AG08396 (cell line): ENCODE measurements around the gene MAP3K12.

Experiments
- DNase-seq: peaks from one replicate; pipeline ENCODE4 v3.0.0; 2012; ENCODE audit warnings: low spot score, mixed read lengths

The MAP3K12 gene

DNA sequence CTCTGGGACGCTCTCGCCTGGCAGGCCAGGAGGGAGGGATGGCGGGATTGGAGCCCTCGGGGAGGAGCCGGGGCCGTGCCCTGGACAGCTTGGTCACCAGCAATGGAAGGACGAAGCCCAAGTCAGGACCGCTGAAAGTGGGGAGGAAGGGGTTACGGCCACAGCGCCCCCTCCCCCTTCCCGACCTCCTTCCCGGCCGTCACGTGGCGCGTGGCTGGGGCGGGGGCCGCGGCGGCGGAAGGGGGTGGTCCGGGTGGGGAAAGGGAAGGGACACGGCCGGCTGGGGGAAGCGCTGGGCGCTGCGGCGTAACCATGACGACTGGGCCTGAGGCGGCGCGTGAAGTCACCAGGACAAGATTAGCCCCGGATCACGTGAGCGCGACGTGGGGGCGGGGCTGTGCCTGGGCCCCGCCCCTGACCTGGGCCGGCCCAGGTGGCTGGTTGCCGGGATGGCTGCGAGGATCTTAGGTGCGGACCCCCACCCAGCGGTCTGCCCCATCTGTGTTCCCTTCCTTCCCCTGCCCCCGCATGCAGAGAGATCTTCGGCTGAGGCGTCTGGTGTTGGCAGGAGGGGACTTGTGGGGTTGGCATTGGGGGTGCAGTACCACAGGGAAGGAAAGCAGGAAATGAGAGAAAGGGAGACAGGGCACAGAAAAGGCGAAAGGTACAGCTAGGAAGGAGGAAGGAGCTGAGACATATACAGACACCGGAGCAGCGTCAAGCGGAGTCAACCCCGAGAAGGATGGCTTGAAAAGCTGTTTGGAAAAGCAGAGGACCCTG, 6.2 kb downstream of the MAP3K12 start:
- DNase-seq: peak; percentile 91

DNA sequence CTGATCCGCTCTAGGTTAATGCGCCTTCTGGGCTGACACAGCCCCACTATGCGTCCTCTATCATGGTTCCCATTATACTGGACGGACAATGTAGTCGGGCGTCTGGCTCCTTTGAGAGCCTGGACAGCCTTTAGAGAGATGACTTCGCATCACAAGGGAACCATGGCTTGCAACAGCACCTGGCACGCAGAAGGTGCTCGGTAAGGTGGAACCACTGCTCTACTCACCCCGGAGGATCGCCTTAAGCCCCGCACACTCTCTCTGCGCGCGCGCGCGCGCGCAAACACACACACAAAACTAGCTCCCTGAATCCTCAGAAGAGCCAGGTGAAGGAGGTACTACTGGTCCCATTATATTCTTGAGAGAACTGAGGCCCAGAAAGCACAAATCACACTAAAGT, 7.1 kb downstream of the MAP3K12 start:
- no peak for DNase-seq

DNA sequence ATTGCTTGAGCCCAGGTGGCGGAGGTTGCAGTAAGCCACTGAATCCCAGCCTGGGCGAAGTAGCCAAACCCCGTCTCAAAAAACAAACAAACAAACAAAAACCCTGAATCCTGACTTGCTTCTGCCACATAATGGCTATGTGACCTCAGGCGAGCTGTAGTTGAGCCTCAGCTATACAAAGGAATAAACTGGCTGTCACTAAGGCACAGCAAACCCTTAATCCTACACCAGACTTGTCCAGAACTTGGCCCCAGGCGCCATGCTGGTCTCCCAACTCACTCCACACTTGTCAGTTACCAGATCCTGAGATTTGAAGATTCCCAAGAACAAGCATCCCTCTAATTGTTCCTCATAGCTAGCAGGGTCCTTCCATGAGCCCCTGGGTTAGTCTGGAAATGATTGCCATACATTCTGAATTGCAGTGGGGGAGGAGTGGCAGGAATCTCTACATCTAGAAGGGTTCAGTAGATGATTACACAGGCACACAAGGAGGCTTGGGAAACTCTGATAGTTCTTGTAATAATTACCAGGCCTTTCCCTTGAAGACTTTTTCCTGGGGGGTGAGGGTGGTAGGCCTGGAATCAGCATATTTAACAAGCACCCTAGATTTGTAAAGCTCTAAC, 9.9 kb downstream of the MAP3K12 start:
- no peak for DNase-seq

DNA sequence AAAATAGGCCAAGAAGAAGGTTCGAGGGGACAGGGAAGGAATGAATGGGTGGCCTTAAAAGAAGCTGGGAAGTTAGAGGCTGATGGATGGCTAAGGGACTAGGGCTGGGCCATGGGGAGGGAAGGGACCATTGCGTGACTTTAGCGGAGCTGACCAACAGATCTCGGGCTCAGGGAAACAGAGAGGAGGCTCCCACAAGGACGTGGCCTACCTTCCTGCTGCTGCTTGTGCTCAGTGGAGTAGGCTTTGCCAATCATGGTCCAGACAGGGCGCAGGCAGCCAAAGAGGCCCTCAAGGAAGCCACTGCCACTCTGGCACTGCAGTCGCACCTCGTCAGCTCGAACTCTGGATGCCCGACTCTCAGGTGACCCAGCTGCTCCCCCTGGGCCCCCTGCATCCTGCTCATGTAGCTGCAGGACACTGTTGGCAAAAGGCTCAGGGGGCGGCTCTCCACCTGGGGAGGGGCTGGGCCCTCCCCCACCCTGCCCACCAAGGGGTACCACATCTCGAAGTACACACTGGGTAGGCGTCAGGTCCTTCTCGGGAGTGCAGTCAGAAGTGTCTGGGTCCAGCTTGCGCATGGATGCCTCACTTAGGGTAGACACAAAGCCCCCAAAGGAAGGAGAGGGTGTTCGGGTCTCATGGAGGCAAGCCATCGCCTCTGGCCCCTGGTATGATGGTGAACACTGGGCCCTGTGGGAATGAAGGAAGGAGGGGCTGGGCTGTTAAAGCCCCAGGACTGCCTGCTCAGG, 12.3 kb downstream of the MAP3K12 start:
- no peak for DNase-seq

DNA sequence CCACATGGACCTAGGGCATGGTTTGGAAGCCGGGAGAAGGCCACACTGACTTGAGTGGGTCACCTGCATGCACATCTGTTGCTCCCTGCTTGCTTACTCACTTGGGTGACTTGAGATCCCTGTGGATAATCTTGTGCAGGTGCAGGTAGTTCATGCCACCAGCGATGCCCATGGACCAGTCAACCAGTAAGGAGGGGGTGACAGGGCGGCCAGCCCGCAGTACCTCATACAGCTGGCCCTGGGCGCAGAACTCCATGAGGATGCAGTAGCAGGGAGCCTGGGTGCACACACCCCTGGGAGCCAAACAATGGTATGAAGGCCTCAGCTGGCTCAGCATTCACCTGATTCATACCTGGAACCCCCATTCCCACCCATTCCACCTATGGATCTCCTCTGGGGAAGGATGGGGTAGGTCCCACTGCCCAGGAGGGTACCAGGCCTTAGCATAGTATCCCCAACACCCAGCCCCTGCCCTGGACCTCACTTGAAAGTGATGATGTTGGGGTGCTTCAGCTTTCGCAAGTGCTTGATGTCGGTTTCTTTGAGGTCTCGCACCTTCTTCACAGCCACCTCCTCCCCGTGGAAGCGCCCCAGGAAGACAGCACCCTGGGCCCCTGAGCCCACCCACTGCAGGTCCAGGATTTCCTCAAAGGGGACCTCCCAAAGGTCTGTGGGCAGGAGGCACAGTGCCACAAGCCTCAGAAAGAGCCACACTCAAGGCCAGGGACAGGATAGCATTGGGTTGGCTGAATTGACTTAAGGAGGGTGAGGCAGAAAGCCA, 13.1 kb downstream of the MAP3K12 start:
- DNase-seq: no peak

DNA sequence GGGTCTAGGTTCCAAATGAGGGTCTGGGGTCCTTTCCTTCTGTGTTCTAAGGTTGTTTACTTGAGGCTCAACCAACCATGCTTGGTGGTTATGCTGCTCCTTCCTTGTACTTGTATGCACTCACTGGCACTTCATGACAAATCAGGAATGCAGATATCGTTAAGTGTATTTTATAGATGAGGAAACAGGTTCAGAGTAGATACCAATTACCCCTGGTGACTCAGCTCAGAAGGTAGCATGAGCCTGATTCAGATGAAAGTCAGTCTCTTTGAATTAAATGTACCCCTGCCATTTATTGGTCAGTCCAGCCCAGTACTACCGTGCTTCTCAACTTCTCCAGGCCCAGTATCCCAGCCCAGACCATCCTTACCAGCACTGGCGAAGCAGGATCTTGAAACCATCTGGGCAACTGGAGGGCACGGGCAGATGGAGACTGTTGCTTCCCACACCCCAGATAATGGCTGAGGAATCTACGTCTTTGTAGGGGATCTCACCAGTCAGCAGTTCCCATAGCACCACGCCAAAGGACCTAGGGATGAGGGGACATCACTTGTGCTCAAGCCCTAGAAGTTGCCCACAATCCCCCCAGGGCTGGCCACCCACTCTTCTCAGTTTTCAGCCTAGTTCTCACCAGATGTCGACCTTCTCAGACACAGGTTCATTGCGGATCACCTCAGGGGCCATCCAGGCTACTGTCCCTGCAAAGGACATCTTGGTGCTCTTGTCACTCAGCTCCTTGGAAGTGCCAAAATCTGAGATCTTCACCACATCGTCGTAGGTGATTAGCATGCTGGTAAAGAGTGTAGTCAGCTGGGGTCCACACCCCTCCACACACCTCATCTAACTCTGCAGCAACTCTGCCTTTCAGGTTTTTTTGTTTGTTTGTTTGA, 14.3 kb downstream of the MAP3K12 start:
- no peak for DNase-seq

DNA sequence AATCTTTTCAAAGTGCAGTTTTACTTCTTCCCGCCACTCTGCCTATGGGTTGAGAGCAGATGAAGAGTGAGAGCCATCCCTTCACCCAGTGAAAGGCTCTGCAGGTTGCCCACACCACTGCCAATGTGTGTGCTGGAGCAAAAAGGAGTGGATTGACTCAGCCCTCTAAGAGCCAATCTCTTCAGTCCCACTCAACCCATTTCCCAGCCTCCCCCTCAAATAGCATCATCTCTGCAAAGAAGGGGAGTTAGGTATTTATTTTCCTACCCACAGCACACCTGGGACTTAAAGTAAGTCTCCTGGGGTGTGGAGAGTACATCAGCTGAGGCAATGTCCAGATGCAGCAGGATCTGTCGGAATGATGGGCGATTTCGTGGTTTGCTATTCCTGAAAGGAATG, 15.3 kb downstream of the MAP3K12 start:
- no peak for DNase-seq

DNA sequence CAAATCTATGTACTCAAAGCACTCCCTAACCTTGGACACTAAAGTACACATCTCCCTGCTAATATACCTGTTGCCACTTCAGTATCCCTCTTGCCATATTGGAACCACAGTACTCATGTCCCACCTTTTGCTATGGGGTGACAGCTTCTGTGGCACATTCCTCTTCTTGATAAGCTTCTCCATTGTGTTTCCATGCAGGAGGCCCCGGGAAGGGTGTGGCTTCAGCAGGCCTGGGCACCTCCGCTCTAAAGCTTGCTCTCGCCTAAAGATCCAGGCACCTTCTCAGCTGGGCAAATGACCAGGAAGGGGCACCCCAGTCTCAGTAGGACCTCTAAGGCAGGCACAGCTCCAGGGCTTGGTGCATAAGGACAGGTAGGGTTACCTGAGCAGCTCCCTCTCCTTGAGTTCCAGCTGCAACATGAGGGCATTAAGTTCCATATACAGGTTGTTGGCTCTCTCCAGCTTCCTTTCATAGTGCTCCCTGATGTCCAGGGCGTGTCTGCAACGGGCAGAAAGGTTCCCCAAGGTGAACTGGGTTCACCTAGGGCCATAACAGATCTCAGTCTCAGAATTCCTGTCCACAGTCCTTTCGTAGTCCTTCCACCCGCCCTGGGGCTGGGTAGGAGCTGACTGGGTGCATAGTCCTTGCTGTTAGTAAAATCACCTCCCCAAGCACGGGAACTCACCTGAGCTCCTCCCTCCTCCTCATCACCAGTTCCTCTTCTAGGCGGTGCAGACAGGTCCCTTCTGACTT, 15.9 kb downstream of the MAP3K12 start:
- DNase-seq: no peak

DNA sequence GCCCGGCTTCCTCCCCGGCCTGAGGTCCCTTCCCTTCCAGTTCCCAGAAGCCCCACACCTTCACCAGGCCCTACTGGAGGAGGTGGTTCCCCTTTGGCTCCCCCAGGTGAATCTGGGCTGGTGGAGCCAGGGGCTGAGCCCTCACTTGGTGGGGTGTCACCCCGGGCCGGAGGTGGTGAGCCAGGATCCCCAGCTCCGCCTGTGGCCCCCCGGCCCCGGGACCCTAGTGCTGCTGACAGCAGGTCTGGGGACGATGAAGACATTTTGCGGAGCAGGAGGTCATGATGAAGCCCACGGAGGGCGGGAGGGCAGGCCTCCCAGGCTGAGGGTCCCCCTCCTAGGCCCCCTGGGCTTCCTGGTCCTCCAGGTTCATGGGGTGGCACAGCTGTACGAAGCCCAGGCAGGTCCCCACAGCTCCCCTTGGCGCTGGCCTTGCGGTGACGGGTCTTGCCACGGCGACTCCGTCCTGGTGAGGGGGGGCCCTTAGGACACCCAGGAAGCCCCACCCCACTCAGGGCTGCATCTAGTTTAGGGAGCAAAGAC, 16.6 kb downstream of the MAP3K12 start:
- no peak for DNase-seq

DNA sequence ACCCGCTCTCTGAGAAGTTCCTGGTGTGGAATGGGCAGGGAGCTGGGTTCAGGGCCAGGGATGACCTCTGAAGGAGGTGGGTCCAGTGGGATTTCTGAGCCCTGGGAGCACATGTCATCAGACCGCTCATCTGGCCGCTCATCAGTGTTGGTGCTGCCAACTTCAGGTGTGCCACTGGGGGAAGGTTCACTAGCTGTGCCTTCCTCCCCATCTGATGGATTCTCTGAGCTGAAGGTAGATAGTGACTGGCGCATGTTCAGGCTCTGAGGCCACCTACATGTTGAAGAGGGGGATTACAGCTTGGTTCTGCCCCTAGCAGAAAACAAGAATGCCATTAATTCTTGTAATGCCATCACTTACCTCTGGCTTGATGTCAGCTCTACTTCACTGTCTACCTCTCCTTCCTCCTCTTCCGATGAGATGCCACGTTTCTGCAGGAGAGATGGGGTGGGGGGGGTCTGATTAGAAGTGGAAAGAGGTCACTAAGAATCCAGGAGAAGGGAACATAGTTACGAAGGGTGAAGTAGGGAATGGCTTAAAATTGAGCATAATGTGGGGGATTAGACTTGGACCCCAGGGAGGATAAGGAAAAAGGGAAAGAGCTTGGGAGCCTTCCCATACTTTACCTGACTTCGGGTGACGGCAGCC, 17.2 kb downstream of the MAP3K12 start:
- DNase-seq: no peak

DNA sequence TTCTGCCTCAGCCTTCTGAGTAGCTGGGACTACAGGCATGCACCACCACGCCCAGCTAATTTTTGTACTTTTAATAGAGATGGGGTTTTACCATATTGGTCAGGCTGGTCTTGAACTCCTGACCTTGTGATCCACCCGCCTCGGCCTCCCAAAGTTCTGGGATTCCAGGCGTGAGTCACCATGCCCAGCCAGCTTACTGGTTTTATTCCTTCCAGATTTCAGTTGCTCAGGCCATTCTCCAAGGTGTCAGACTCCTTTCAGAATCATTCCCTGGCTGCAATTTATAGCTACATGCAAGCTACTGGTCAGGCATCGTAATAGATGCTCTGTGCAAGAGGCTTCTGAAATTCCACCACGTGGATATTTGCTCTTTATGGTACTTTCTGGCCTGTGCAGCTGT, 17.8 kb downstream of the MAP3K12 start:
- DNase-seq: peak; percentile 72

DNA sequence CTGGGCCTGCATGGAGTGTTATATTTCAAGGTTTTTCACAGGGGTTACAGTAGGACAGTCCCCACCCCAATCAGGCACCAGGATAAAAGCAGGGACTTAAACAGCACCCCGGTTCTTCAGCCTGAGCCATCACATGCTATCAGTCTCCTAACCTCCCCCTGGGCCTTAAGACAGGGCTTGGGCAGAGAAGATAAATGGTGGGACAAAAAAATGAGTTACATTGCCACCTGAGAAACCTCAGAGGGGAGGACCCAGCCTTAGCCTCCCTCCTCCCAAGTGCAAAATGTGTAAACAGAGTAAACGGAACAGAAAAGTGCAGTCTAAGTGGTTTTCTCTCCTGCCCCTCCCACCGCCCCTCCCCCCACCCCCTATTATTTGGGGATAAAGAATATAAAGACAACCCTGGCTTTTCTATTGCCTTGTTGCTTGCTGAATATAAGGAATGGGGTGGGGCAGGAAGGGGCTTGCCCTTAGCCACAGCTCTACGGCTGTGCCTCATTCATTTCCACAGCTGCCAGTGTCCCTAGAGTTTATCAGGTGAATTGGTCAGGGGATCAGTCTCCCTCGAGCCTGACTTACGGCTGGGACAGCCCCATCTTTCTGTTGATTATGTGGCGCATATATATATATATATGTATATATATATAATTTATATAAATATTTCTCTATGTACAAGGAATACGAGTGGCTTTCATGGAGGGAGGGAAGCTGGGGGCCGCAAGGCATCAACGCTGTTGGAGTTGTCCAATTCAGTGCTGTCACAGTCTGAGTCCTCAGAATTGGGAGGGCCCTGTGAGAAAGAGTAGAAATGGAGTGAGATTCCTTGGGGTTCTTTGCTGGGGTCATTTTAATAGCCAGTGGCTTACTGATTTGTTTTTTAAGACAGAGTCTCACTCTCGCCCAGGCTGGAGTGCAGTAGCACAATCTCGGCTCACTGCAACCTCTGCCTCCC, 18.5 kb downstream of the MAP3K12 start:
- no peak for DNase-seq

DNA sequence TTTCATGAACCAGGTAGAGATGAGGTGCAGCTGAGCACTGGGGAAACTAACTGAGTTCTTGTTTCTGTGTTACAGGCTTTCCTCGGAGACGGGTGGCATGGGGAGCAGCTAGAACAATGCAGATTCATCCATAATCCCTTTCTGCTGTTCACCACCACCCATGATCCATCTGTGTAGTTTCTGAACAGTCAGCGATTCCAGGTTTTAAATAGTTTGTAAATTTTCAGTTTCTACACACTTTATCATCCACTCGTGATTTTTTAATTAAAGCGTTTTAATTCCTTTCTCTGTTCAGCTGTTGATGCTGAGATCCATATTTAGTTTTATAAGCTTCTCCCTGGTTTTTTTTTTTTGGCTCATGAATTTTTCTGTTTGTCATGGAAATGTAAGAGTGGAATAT, 19.9 kb downstream of the MAP3K12 start:
- DNase-seq: no peak

DNA sequence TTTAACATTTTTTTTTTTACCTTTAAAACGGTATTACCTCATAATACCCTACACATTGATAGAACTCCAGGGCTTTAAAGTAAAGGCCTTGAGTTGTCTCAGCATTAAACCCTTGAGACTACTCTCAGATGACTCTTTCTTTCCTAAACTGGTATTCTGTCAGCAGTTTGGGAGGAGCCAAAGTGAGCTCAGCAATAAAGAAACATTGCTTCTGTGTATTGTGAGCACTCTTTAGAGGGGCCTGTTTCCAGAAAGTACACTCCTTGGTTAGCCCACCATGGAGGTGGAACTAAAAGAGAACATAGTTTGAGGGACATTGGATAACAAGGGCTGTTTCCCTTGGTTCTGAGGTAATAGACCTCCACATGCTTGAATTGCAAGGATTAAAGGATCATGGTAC, 20.4 kb downstream of the MAP3K12 start:
- no peak for DNase-seq

DNA sequence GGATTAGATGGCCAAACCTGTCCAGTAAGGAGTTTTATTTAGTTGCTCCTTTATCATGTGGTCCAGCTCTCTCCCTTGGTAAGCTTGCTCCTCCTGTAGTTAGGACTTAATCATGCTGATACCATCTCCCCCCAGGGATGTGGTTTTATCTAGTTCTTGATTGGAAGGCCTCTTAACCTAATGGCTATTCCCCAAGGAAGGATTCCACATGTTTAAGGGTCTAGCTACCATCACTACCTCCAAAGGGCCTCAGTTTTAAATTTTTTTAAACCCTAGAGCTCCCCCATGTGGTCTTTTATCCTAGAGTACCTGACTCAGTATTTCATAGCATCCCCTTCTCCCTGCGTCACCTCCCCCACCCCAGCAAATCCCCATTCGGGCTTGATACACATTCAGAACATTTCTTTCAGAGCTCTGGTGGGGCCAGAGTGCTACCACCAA, 22.5 kb downstream of the MAP3K12 start:
- DNase-seq: no peak

DNA sequence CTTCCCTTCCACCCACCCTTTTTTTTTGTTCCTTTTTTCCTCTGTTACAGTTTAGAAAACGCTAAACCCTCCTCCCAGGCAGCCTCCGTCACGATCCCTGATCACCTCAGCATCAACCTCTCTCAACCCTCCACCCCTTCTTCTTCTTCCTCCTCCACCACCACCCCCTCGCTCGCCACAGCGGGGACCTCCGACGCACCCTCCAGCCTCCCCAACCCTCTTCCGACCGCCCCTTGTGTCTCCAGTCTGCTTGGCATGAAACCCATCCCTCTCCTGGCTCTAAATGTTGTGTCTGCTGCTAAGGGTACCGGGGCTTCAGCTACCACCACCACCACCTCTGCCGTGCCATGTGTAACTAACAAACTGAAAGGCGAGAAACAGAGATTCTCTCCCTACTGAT, 24.4 kb downstream of the MAP3K12 start:
- DNase-seq: no peak

DNA sequence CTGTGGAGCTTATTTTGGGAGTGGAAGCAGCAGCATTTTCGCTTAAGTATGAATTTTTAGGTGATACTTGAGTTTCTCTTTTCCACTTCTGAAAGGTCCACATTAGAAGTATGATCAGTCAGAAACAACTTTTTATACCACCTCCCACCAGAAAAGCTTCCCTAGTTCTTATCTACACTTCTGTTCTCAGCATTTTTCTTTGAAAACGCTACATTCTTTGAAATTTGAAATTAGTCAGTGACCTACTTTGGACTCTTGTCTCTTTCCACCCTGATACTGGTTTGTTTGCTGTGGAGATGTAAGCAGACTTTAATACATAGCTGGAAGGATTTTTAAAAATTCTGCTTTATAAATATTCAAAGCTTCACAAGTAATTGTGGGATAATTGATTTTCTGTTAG, 25.2 kb downstream of the MAP3K12 start:
- DNase-seq: no peak

DNA sequence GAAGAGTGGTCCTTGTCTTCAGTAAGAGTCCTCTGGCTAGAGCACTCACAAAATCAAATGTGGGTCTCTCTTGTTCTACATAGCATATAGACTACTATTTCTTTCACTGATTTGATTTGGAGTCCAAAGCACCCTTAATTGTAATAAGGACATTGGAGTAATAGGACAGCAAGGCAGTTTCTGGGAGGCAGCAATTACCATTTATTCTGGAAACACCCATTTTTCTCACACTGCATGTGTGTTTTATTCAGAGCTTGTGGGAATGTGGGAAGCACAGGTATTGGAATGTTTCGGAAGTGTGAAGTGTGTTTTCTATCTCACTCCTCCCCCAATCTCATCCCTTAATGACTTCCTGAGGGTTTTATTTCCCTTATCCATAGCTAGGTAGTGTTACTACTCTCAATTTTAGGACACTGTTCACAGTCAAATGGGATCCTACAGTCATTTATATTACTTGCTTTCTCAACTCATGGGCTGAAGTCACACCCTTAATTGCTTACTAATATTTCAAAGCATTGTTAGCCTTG, 27.1 kb downstream of the MAP3K12 start:
- DNase-seq: no peak
